ENCODE results near the gene POLDIP2. TPM values are rescaled to one million over a fixed set of nuclear protein-coding genes. Genes with fewer than 3 reads are reported as not detected.

Gene POLDIP2
- total RNA-seq, 1 donor, result 66.6 TPM

DNA sequence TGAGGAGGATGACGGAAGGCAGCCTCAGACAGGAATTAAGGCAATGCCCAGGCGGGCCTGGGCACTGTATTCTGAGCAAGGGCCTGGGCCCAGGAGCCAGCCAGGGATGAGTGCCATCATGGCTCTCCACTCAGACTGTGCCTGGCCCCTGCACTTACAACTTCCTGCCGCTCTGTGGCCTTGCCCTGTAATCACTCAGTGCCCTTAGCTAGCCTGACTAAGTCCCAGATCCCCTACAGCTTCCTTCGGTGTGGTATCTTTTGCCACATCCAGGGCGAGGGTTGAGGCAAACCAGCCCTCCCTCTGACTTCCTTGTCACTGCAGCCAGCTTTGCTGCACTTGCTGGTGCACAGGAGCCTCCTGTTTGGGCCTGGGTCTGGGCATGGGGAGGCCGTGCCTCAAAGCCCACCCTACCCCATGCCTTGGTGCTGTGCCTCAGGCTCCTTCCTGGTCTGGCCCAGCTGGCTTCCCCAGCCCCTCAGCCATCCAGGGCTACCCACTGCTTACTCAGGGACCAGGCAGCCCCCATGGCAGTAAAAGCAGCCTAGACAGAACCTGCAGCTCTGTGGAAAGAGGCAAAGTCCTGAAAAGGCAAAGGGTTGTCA lies 39.4 kb upstream of the POLDIP2 start:
- no peak overlapping the region for H3K4me3 ChIP-seq (ENCODE audit: low read depth, low read length)
- TF ChIP-seq, protein P1, sequence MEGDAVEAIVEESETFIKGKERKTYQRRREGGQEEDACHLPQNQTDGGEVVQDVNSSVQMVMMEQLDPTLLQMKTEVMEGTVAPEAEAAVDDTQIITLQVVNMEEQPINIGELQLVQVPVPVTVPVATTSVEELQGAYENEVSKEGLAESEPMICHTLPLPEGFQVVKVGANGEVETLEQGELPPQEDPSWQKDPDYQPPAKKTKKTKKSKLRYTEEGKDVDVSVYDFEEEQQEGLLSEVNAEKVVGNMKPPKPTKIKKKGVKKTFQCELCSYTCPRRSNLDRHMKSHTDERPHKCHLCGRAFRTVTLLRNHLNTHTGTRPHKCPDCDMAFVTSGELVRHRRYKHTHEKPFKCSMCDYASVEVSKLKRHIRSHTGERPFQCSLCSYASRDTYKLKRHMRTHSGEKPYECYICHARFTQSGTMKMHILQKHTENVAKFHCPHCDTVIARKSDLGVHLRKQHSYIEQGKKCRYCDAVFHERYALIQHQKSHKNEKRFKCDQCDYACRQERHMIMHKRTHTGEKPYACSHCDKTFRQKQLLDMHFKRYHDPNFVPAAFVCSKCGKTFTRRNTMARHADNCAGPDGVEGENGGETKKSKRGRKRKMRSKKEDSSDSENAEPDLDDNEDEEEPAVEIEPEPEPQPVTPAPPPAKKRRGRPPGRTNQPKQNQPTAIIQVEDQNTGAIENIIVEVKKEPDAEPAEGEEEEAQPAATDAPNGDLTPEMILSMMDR (IDR thresholded peaks at IDR 0.05; ENCODE audit: insufficient read depth, low read length), result no peak
- no peak for DNase-seq (ENCODE audit: low read depth)

DNA sequence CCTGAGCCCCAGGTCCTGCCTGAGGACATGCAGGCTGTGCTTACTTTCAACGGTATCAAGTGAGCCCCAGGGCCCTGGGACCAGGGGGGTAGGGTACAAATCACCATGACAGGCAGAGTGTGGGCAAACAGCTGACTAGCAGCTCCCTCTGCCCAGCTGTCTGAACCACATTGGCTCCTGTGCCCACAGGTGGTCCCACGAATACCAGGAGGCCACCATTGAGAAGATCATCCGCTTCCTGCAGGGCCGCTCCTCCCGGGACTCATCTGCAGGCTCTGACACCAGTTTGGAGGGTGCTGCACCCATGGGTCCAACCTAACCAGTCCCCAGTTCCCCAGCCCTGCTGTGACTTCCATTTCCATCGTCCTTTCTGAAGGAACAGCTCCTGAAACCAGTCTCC lies 38.6 kb upstream of the POLDIP2 start:
- H3K4me3 ChIP-seq (ENCODE audit: low read depth, low read length), result no peak overlapping the region
- TF ChIP-seq, protein P1 (IDR thresholded peaks at IDR 0.05; ENCODE audit: insufficient read depth, low read length), result no peak
- DNase-seq (ENCODE audit: low read depth), result no peak

DNA sequence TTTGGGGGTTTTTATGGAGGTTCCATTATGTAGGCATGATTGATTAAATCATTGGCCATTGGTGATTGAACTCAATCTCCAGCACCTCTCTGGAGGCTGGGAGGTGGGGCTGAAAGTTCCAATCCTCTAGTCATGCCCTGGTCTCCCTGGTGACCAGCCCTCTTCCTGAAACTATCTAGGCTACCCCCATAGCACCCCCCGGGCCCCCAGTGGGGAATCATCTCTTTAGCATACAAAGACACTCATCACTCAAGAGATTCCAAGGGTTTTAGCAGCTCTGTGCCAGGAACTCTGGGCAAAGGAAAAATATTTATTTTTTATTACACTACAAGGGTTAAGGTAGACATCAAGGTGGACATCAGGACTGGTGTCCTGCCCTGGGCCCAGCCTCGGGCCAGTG lies 38.1 kb upstream of the POLDIP2 start:
- TF ChIP-seq, protein P1 (IDR thresholded peaks at IDR 0.05; ENCODE audit: insufficient read depth, low read length), result no peak
- H3K4me3 ChIP-seq (ENCODE audit: low read depth, low read length), result no peak overlapping the region
- no peak for DNase-seq (ENCODE audit: low read depth)

DNA sequence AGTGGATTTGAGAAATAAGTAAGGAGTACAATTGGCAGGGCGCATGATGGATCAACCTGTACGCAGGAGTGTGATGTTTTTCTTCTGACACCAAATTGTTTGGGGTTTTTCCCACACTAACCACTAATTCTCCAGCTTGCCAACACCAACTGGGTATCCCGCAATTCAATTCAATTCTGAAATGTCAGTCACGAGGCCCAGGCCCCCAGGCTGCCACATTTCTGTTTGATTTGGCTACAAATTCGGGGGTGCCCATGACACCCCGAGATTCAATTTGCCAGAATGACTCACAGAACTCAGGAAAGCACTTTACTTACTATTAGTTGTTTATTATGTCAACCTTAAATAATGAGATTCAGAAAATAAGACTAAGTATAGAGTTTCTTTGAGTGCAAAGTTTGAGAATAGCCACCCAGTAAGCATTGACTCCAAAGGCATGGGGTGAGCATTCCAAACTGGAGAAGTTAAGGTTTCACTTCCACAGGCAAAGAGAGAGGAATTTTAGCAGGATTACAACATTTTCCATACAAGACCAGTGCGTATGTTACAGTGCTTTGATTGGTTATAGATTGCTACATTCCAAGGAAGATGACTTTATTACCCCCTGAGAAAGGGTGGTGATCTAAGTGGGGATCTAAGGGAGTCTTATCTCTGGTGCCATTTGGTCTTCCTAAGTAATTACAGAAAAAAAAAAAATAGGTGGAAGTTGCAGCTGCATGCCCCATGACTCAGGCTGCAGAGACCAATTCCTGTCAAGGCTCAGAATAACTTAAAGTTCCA lies 37.2 kb upstream of the POLDIP2 start:
- H3K4me3 ChIP-seq (ENCODE audit: low read depth, low read length), result no peak overlapping the region
- DNase-seq (ENCODE audit: low read depth), result peak; percentile 59
- TF ChIP-seq, protein P1 (IDR thresholded peaks at IDR 0.05; ENCODE audit: insufficient read depth, low read length), result no peak

DNA sequence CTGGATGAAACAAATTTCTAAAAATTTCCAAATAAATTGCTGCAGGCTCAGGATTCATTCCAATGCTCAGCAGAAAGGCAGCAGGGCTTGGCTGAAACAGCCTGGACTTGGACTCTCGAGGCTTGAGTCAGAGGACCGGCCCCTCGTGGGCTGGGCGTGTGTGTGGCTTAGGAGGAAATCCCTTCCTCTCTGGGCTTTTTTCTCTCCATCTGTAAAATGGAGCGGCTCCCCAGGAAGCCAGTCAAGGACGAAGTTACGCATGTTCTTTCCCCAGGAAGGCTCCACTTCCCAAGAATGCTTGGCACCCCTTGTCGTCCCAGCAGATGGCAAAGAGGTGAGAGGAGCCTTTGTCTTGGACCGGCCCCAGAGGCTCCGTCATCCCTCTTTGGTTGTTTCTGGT lies 35.2 kb upstream of the POLDIP2 start:
- no peak overlapping the region for H3K4me3 ChIP-seq (ENCODE audit: low read depth, low read length)
- TF ChIP-seq, protein P1 (IDR thresholded peaks at IDR 0.05; ENCODE audit: insufficient read depth, low read length), result no peak
- peak; percentile 49 for DNase-seq (ENCODE audit: low read depth)

DNA sequence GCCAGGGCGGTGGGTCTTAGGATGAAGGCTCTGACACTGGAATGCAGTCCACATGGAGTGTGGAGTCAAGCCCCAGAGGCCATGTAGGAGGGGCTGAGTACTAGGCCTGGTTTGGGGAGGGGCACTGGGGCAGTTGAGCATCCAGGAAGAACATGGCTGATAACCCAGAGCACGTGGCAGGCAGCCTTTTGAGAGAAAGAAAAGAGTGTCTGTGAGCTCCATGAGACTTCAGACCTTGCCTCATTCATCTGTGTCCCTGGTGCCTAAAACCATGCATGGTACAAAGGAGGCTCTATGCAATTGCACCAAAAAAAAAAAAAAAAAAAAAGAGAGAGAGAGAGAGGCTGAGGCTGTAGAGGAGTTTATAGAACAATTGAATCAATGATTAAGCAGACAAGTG lies 34.1 kb upstream of the POLDIP2 start:
- no peak for DNase-seq (ENCODE audit: low read depth)
- TF ChIP-seq, protein P1 (IDR thresholded peaks at IDR 0.05; ENCODE audit: insufficient read depth, low read length), result no peak
- no peak overlapping the region for H3K4me3 ChIP-seq (ENCODE audit: low read depth, low read length)
